Brain microvascular endothelial cell (primary cell): ENCODE results near the gene DCAF6.
A peak's percentile ranks its signal among the peaks of the same experiment; 100 is the strongest.

Source experiments
- DNase-seq: peaks from one replicate; pipeline ENCODE4 v3.0.0-alpha.2; 2020
- H3K27ac ChIP-seq: fragments of 250-450 bp; sonication (Bioruptor Pico); 2 replicates; pipeline ENCODE4 v1.5.1; 2020; ENCODE audit warnings: mild to moderate bottlenecking, moderate library complexity
- H3K27me3 ChIP-seq: fragments of 250-450 bp; sonication (Bioruptor Pico); replicated peaks from 2 replicates; pipeline ENCODE4 v1.5.1; 2020; ENCODE audit warnings: mild to moderate bottlenecking
- H3K36me3 ChIP-seq: fragments of 250-450 bp; sonication (Bioruptor Pico); replicated peaks from 2 replicates; pipeline ENCODE4 v1.5.1; 2020; ENCODE audit warnings: mild to moderate bottlenecking
- H3K4me3 ChIP-seq: 2 replicates; pipeline ENCODE4 v1.5.1; 2011; ENCODE audit warnings: low read depth, mild to moderate bottlenecking, control low read depth, low read length, moderate library complexity
- in situ Hi-C: cut with HindIII; loops from 2 replicates; pipeline ENCODE4 v1.10.0; 2017; ENCODE audit warnings: low sequenced_read_pairs, low pct_ligation_motif_present
- TF ChIP-seq, protein P1 (sequence below): IDR thresholded peaks from 2 replicates; pipeline ENCODE4 v1.5.1; 2011; ENCODE audit warnings: low read depth, mild to moderate bottlenecking, moderate library complexity, low read length, control low read depth, inconsistent platforms; ENCODE audit errors: missing control alignments

The DCAF6 gene

GRCh38 chr1:168090395-168090794 is 153.9 kb downstream of the DCAF6 start:
- DNase-seq: no peak
- in situ Hi-C loops: no loop called here
- H3K4me3 ChIP-seq: no peak overlapping the region
- H3K27me3 ChIP-seq: no peaks in the 10 kb centered on the region
- no peak overlapping the region for H3K27ac ChIP-seq
- H3K36me3 ChIP-seq: no peaks in the 10 kb centered on the region
- TF ChIP-seq, protein P1, sequence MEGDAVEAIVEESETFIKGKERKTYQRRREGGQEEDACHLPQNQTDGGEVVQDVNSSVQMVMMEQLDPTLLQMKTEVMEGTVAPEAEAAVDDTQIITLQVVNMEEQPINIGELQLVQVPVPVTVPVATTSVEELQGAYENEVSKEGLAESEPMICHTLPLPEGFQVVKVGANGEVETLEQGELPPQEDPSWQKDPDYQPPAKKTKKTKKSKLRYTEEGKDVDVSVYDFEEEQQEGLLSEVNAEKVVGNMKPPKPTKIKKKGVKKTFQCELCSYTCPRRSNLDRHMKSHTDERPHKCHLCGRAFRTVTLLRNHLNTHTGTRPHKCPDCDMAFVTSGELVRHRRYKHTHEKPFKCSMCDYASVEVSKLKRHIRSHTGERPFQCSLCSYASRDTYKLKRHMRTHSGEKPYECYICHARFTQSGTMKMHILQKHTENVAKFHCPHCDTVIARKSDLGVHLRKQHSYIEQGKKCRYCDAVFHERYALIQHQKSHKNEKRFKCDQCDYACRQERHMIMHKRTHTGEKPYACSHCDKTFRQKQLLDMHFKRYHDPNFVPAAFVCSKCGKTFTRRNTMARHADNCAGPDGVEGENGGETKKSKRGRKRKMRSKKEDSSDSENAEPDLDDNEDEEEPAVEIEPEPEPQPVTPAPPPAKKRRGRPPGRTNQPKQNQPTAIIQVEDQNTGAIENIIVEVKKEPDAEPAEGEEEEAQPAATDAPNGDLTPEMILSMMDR: no peak

GRCh38 chr1:168091063-168091462 is 154.6 kb downstream of the DCAF6 start:
- no peaks in the 10 kb centered on the region for H3K36me3 ChIP-seq
- in situ Hi-C loops: no loop called here

GRCh38 chr1:168091720-168092550 is 155.5 kb downstream of the DCAF6 start:
- TF ChIP-seq, protein P1: no peak
- in situ Hi-C loops: no loop called here
- no peak for DNase-seq
- Histone ChIP-seq H3K27ac (no peak overlapping the region), H3K4me3 (no peak overlapping the region), H3K27me3 (no peaks in the 10 kb centered on the region), H3K36me3 (no peaks in the 10 kb centered on the region)

More at GRCh38 chr1:168091063-168091462, 154.6 kb downstream of the DCAF6 start:
- Histone ChIP-seq H3K27ac (no peak overlapping the region), H3K4me3 (no peak overlapping the region), H3K27me3 (no peaks in the 10 kb centered on the region)
- no peak for DNase-seq
- TF ChIP-seq, protein P1: no peak

- no peak for DNase-seq
Measured at GRCh38 chr1:168092566-168093355, 156.3 kb downstream of the DCAF6 start.

GRCh38 chr1:168093616-168094015 is 157.1 kb downstream of the DCAF6 start:
- TF ChIP-seq, protein P1: no peak
- DNase-seq: no peak
- no peaks in the 10 kb centered on the region for H3K36me3 ChIP-seq
- no peak overlapping the region for H3K27ac ChIP-seq
- no peak overlapping the region for H3K4me3 ChIP-seq
- in situ Hi-C loops: no loop called here
- no peaks in the 10 kb centered on the region for H3K27me3 ChIP-seq

More at GRCh38 chr1:168092566-168093355, 156.3 kb downstream of the DCAF6 start:
- no peak overlapping the region for H3K27ac ChIP-seq
- no peaks in the 10 kb centered on the region for H3K36me3 ChIP-seq
- H3K27me3 ChIP-seq: no peaks in the 10 kb centered on the region
- no peak overlapping the region for H3K4me3 ChIP-seq
- TF ChIP-seq, protein P1: peak; percentile 59
- in situ Hi-C loops: no loop called here
